Measurements from ENCODE around the gene MYORG. TPM values are rescaled to one million over a fixed set of nuclear protein-coding genes. Genes with fewer than 3 reads are reported as not detected.

The MYORG gene
- total and polyA plus RNA-seq, 10 of the 15 experiments (the other 5 are each of a cell fraction or from before 2014, with no cell fraction given), result 0.05 to 0.36 (median 0.10) TPM; not detected in 1

- TF ChIP-seq ZNF24 (IDR thresholded peaks at IDR 0.05) (no peak), SMARCA5 (IDR thresholded peaks at IDR 0.05) (no peak), LARP7 (IDR thresholded peaks at IDR 0.05) (no peak)
Observed at GRCh38 chr9:34371886-34372466, 4.7 kb downstream of the MYORG start (continued).

GRCh38 chr9:34370970-34371880, 5.5 kb downstream of the MYORG start:
- H4K20me1 ChIP-seq (ENCODE audit: control insufficient read depth, insufficient read depth), result no peaks in the 10 kb centered on the region
- CTCF ChIA-PET, result interaction anchor here (0.6 to 2.5 kb wide), 2 partner anchors 8 to 21 kb away, joined by 3 to 7 read pairs; no protein-coding TSS in a partner anchor
- no peaks in the 10 kb centered on the region for H3K27me3 ChIP-seq (replicated peaks in 1 of 2; ENCODE audit: control insufficient read depth in 2 of 2, insufficient read depth in 2 of 2, low read length in 1 of 2)
- no peak overlapping the region for H3K27ac ChIP-seq (ENCODE audit: control insufficient read depth, insufficient read depth)
- no peaks in the 10 kb centered on the region for H3K79me2 ChIP-seq (ENCODE audit: control insufficient read depth, insufficient read depth, low read length)
- no peak overlapping the region for H3K9ac ChIP-seq (ENCODE audit: control insufficient read depth, insufficient read depth, low read length)
- no peak overlapping the region for H3K4me3 ChIP-seq
- FAIRE-seq, result no peak
- H3K4me1 ChIP-seq (ENCODE audit: control insufficient read depth, insufficient read depth, low read length), result 0 out of 2 replicates have a peak, but pooled peaks cover 3% of the 10 kb centered on the region
- peak; percentile 27; the same call in 2 of the 3 replicates for ATAC-seq
- H3K4me2 ChIP-seq (ENCODE audit: control insufficient read depth, insufficient read depth), result no peak overlapping the region
- RAD21 ChIA-PET (ENCODE audit: unreplicated experiment), result no interaction called here
- intact Hi-C loops (cut with micrococcal nuclease; ENCODE audit: unreplicated experiment) (no loop called here), in situ Hi-C loops (cut with MboI) (no loop called here)
- POLR2A ChIA-PET, result interaction anchor here (0.6 kb wide), 1 partner anchor 84 kb away, joined by 5 read pairs; no protein-coding TSS in a partner anchor
- SMC1A ChIA-PET (ENCODE audit: uncharacterized antibody, unreplicated experiment), result no interaction called here
- H3K9me3 ChIP-seq (replicated peaks; ENCODE audit: control insufficient read depth, insufficient read depth, low read length), result peaks cover 2% of the 10 kb centered on the region; the same call in 1 of the 3 replicates
- BruUV-seq (replicated peaks), result no TSS peak
- 63% methylated on average over 82 of the region's 105 CpGs for WGBS (ENCODE audit: insufficient coverage, insufficient replicate concordance, low lambda C conversion rate, missing lambda C conversion rate)
- DNase-seq (ENCODE audit: low read depth, low spot score), result no peak
- H3K36me3 ChIP-seq (ENCODE audit: control insufficient read depth in 2 of 2, insufficient read depth in 2 of 2, low read length in 1 of 2), result no peaks in the 10 kb centered on the region
- no peak overlapping the region for H2AFZ ChIP-seq (ENCODE audit: control insufficient read depth, low read depth, low read length)
- no peak for TF ChIP-seq ZNF24 (IDR thresholded peaks at IDR 0.05)
- no peak for TF ChIP-seq IKZF2 (IDR thresholded peaks at IDR 0.05)
- no peak for TF ChIP-seq NKRF (conservative IDR thresholded peaks at IDR 0.05)
- TF ChIP-seq NBN (IDR thresholded peaks at IDR 0.05), result no peak
- no peak for TF ChIP-seq KLF5 (IDR thresholded peaks at IDR 0.05; ENCODE audit: partially characterized antibody)
- TF ChIP-seq NR2C1 (IDR thresholded peaks at IDR 0.05), result no peak
- no peak for TF ChIP-seq ASH2L (IDR thresholded peaks at IDR 0.05; ENCODE audit: borderline replicate concordance, low read depth)
- TF ChIP-seq BCLAF1 (IDR thresholded peaks at IDR 0.05), result no peak
- no peak for TF ChIP-seq ATF7 (IDR thresholded peaks at IDR 0.05; ENCODE audit: low read depth)
- TF ChIP-seq SUPT20H (IDR thresholded peaks at IDR 0.05; ENCODE audit: borderline replicate concordance, control insufficient read depth, low read depth, low read length), result no peak
- TF ChIP-seq ZBTB11 (CRISPR knock-in tag; IDR thresholded peaks at IDR 0.05), result no peak

All from GM12878 (cell line).